Ovary (tissue), 3 donors: Measurements from ENCODE around the gene PRLR.

ENCODE experiments used
- CTCF ChIP-seq, 3 donors: fragments of 450-650 bp in 2 of 3; fragments of 200-600 bp in 1 of 3; IDR thresholded peaks; one replicate each; pipeline versions ENCODE4 v1.5.1 to v1.8.0; 2016 to 2022; ENCODE audit warnings: antibody characterized with exemption in 3 of 3, mild to moderate bottlenecking in 1 of 3
- EP300 ChIP-seq: sonication (generic); formaldehyde crosslinking; IDR thresholded peaks from one replicate; pipeline ENCODE4 v1.6.1; 2017; ENCODE audit warnings: antibody characterized with exemption
- POLR2A ChIP-seq: fragments of 450-650 bp; IDR thresholded peaks from one replicate; pipeline ENCODE4 v1.6.1; 2017; ENCODE audit warnings: antibody characterized with exemption, mild to moderate bottlenecking, moderate library complexity
- donor health status: DM: no; HTN: no; CAD: no.

- TF ChIP-seq EP300 (no peak), POLR2A (no peak), CTCF (IDR thresholded peaks at IDR 0.05) (no peak)
Observed at GRCh38 chr5:35024911-35025510, 205.3 kb downstream of the PRLR start.
